NCI-H510A (cell line): Measurements from ENCODE around the gene SND1.

Experiments used
- DNase-seq: peaks from one replicate; lab custom pipeline; 2025; lab: John Stamatoyannopoulos, UW

SND1 gene

DNA sequence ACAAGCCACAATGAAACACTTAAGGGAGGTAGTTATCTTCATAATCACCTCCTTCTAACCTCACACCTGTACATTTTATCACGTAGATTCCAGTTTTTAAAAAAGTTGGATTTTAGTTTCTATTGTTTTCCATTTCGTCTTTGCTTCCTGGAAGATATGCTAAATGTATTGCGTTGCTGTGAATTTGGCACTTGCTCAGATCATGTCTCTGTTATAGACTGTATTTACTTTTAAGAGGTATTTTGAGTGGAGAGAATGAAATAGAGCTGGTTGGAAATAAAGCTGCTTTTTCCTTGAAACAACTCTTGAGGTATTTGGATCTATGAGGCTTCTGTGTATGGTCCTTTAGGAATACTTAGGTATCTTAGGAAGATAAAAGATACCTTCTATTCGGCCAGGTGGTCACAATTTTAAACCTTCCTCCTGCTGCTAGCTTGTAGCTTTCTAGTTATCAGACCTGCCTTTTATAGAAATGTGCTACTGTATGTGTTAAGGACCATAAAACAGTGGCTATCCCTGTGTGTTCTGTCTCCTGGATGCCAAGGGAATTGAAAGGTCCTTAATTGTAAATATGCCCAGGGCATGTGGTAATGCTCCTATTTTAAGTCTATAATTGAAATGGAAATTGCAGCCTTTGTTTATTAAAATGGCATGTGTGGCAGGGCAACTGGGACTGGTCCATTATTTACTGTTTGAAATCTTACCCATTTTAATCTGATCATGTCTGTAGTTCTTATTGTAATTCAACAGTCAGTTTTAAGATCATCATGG lies 147.7 kb downstream of the SND1 start:
- no peak for DNase-seq

DNA sequence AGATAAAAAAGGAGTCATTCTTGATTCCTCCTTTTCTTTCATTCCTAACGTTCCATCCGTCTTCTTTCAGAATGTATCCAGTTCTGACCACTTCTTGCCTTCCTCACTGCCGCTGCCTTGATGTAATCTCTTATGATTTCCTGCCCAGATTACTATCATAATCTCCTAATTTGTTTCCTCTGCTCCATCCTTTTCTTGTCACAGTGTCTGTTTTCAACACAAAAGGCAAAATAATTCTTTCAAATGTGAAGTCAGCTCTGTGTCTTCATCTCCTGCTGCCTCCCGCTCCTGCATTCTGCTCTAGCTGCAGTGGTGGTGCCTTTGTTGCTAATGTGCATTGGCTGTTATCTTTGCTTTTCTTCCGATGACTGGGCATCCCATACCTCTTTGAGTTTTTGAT lies 150.9 kb downstream of the SND1 start:
- DNase-seq = no peak

- no peak for DNase-seq
Measured at GRCh38 chr7:127803626-127804025, 151.6 kb downstream of the SND1 start.

GRCh38 chr7:127807340-127807739 lies 155.3 kb downstream of the SND1 start:
- DNase-seq = no peak

GRCh38 chr7:127807829-127808228 lies 155.8 kb downstream of the SND1 start:
- no peak for DNase-seq

DNA sequence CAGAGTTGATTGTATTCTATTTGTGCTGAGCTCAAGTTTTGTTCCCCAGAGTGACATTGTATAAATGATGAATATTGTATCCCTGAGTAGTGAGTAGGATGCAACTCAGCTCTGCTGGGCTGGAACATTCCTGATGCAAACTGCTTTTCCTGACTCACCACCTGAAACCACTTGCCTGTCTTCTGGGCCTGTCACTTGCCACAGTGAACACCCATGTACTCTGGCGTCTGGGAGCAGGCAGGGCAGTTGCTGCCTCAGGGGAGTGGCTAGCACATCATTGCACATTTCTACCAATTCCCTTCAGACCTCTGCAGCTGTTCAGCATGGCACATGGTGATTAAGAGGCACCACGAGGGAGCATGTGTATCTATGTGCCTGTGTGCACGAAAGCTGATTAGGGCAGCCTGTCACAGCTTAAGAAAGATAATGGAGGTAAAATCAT lies 157.3 kb downstream of the SND1 start:
- no peak for DNase-seq

DNA sequence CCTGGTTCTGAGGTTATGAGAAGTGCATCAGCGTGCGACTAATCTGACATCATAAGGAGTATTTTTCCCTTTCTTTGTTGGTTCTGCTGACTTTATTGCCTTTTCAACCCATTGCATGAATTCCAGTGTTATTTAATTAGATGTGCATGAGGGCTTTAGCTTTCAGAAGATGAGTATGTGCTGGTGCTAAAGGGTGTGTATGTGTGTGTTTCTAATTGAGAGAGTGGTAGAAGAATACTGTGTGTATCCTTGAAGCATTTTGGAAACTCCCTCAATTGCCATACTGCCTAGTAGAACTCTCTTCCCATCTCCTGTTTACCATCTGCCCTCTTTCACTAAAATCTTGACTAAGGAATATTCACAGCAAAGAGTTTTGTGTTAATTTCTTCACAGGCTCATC lies 158.1 kb downstream of the SND1 start:
- DNase-seq = no peak

- DNase-seq = no peak
Measured at GRCh38 chr7:127810696-127811660, 159.0 kb downstream of the SND1 start.

GRCh38 chr7:127812540-127812939 lies 160.5 kb downstream of the SND1 start:
- DNase-seq = no peak

- DNase-seq = no peak
Measured at GRCh38 chr7:127813991-127814541, 162.1 kb downstream of the SND1 start.

- no peak for DNase-seq
Measured at GRCh38 chr7:127815631-127816145, 163.7 kb downstream of the SND1 start.

- DNase-seq = no peak
Measured at GRCh38 chr7:127816354-127817190, 164.6 kb downstream of the SND1 start.

- no peak for DNase-seq
Measured at GRCh38 chr7:127817466-127817865, 165.5 kb downstream of the SND1 start.

GRCh38 chr7:127818306-127818705 lies 166.3 kb downstream of the SND1 start:
- no peak for DNase-seq

DNA sequence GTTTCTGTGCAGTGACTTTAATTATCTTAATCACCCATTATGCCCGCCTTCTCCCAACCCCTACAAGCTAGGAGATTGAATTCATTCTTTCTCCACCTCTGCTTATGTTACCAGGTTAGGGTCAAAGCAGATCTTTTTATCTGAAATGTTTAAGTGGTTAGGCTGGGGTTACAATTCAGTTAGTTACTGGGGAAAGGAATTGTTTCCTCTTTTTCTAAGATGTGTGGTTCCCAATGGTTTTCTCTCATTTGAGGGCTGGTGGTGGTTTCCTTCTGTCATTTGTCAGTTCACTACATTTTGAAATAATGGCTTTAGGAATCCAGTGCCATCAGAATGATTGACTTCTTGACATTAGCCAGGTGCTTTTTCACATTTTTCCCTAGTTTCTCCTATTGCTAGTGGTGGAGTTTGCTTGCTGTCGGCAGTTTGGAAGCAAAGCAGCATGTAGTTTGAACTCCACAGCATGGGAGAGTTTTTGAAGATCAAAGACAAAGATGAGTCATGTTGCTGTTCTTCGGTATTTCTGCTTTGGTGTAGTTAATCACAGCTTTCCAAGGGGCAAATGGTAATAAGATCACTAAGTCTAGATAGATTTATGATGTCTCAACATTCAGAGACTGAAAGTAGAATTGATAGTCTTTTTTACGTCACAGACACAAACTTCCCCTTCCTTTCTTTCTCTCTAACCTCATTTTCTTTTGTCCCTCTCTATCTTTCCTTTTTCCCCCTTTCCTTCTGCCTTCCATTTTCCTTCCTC lies 168.2 kb downstream of the SND1 start:
- DNase-seq = no peak

DNA sequence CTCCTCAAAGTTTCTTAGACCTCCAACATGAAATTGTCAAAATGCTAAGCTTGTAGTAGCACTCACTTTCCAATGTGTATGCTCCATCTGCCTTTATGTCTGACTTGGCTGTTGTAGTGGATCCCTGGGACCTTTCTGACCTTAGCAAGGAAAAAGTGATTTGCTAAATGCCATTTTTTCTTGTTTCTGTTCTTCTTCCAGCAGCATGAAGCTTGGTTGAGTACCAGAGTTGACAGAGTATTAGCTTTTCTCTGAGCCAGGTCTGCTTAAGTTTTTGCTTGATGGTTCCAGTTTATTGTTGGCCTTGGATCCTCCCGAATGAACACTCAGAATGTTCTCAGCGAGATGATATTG lies 168.7 kb downstream of the SND1 start:
- DNase-seq = no peak

DNA sequence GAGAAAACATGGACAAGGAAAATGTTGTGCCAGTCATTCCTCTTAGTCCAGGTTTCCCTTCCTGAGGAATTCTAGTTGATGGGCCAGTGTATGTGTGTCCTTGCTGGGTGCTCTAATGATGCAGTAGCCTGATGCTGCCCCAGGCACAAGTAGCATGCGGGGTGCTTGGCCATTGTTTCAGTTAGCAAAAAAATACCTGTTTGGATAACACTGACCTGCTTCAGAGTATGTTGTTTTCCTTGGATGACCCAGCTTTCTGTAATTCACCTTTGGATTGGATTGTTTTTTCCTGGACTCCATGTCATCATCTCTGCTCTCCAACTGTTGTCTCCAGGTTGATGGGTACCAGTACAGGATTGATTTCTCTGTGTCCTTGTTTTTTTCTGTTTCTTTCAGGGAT lies 169.2 kb downstream of the SND1 start:
- DNase-seq = no peak

DNA sequence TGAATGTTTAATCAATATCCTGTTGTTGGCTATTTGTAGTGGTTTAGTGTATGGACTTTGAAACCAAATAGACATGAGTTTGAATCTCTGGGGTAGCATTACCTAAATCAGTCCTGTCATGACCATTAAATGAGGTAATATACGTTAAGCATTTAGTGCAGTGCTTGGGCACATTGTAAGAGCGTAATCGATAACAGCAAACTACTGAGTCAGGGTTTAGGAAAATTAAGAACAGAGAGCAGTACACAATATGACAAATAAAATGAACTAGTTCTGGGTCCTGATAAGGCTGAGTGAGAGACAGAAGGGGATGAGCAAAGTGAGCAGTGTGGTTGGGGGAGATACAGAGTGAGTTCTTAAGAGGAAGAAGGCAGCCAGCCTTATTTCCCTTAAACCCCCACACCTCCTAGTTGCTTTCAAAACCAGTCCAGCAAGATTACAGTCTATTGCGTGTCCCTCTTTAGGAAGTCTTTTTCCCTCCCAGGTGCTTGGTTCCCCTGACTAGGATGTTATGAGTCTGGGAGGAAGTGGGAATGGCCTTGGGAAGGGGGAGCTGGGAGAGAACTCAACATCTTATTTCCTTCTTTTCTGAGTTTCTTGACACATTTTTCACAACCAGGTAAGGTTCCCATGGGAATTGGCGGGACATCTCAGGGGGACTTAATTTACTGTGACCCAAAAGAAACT lies 171.0 kb downstream of the SND1 start:
- peak; percentile 5 for DNase-seq

GRCh38 chr7:127824682-127825081 lies 172.7 kb downstream of the SND1 start:
- DNase-seq = no peak

DNA sequence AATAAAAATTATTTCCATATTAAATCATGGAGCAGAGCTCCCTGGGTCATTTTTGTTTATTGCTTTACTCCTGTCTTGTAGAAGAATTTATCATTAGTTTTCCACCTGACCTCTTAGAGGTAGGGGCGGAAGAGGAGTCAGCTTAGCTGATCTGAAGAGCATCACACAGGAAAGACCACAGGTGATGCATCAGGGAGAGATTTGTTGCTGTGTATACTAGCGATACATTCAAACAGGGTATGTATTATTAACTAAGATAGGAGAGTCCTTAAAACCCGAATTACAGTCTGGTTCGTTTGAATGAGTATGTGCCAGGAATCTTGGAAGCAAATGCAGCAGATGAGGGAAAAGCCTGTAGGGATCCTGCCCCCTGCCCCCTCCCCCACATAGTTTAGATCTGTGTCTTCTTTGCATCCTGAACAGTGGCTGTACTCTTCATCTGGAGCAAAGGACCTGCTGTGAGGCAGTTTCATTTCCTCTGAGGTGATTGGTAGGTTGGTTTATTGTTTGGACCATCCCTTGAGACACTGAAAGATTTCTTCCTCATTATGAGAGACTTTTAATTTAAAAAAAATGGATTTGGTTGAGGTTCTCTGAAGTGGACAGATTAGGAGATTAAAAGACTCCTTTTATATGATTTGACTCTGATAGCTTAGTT lies 177.0 kb downstream of the SND1 start:
- no peak for DNase-seq
